Measurements from ENCODE around the gene ZC3H11A.
"Not testable (repeated sequence)": the region's sequence is repeated elsewhere in the genome, so short reads cannot be mapped to it uniquely, and the experiment has no call there.

The ZC3H11A gene

GRCh38 chr1:203789966-203790365, 5.5 kb upstream of the ZC3H11A start:
- DNase-seq, result no peak

GRCh38 chr1:203791498-203791897, 3.9 kb upstream of the ZC3H11A start:
- no peak for DNase-seq

- DNase-seq, result no peak
Measured at GRCh38 chr1:203792486-203792885, 2.9 kb upstream of the ZC3H11A start.

GRCh38 chr1:203793561-203793960, 1.9 kb upstream of the ZC3H11A start:
- not testable (repeated sequence) for DNase-seq

GRCh38 chr1:203794764-203795440, 521 bp upstream of the ZC3H11A start:
- no peak for DNase-seq

GRCh38 chr1:203796236-203796605, 798 bp downstream of the ZC3H11A start:
- peak in 1 of 2 experiments; percentile 31 for DNase-seq

- no peak for DNase-seq
Measured at GRCh38 chr1:203797216-203797615, 1.8 kb downstream of the ZC3H11A start.

GRCh38 chr1:203797948-203798655, 2.7 kb downstream of the ZC3H11A start:
- peak in 1 of 2 experiments; percentile 61 for DNase-seq

GRCh38 chr1:203799157-203799556, 3.7 kb downstream of the ZC3H11A start:
- no peak for DNase-seq

GRCh38 chr1:203799971-203800370, 4.5 kb downstream of the ZC3H11A start:
- DNase-seq, result no peak

GRCh38 chr1:203805689-203806088, 10.3 kb downstream of the ZC3H11A start:
- no peak for DNase-seq

- DNase-seq, result no peak
Measured at GRCh38 chr1:203807196-203807595, 11.8 kb downstream of the ZC3H11A start.

- no peak for DNase-seq
Measured at GRCh38 chr1:203813581-203814341, 18.3 kb downstream of the ZC3H11A start.

GRCh38 chr1:203818399-203818798, 23.0 kb downstream of the ZC3H11A start:
- DNase-seq, result no peak

GRCh38 chr1:203823306-203823705, 27.9 kb downstream of the ZC3H11A start:
- peak in 1 of 2 experiments; percentile 7 for DNase-seq

GRCh38 chr1:203826175-203826574, 30.8 kb downstream of the ZC3H11A start:
- DNase-seq, result no peak

- DNase-seq, result no peak
Measured at GRCh38 chr1:203828002-203828401, 32.6 kb downstream of the ZC3H11A start.

GRCh38 chr1:203828503-203828902, 33.1 kb downstream of the ZC3H11A start:
- no peak for DNase-seq

GRCh38 chr1:203829247-203829646, 33.8 kb downstream of the ZC3H11A start:
- not testable (repeated sequence) for DNase-seq

GRCh38 chr1:203835476-203835875, 40.1 kb downstream of the ZC3H11A start:
- DNase-seq, result no peak

GRCh38 chr1:203839081-203839480, 43.7 kb downstream of the ZC3H11A start:
- DNase-seq, result no peak

GRCh38 chr1:203840208-203840808, 44.9 kb downstream of the ZC3H11A start:
- no peak for DNase-seq

- DNase-seq, result no peak
Measured at GRCh38 chr1:203842559-203842876, 47.1 kb downstream of the ZC3H11A start.

GRCh38 chr1:203843435-203843834, 48.0 kb downstream of the ZC3H11A start:
- no peak for DNase-seq
